ENCODE measurements around the gene RPTOR.

RPTOR gene

DNA sequence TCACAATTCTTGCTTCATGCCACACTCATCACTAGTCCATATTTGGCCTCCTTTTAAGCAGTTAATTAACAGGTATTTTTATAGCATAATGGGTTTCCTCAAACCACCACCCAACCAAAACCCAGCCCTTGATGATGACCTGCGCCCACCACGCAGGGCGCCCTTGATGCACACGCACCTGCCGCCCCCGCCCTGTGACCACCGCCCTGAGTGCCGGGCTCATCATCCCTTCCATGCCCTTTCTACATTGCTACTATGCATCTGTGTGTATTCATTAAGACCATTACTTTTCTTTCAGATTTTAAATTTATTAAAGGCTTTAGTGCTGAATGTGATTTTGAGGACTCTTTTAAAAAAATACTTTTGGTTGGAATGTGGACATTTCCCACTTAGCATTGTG lies 242.2 kb downstream of the RPTOR start:
- in situ Hi-C loops (cut with MboI; ENCODE audit: low pct_unique_long_range_greater_than_20kb, low sequenced_read_pairs, unreplicated experiment): no loop called here
- TF ChIP-seq, protein P1, sequence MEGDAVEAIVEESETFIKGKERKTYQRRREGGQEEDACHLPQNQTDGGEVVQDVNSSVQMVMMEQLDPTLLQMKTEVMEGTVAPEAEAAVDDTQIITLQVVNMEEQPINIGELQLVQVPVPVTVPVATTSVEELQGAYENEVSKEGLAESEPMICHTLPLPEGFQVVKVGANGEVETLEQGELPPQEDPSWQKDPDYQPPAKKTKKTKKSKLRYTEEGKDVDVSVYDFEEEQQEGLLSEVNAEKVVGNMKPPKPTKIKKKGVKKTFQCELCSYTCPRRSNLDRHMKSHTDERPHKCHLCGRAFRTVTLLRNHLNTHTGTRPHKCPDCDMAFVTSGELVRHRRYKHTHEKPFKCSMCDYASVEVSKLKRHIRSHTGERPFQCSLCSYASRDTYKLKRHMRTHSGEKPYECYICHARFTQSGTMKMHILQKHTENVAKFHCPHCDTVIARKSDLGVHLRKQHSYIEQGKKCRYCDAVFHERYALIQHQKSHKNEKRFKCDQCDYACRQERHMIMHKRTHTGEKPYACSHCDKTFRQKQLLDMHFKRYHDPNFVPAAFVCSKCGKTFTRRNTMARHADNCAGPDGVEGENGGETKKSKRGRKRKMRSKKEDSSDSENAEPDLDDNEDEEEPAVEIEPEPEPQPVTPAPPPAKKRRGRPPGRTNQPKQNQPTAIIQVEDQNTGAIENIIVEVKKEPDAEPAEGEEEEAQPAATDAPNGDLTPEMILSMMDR (IDR thresholded peaks at IDR 0.05; ENCODE audit: extremely low read depth, insufficient read depth, missing control alignments): no peak
- no peak for DNase-seq (ENCODE audit: low spot score)

GRCh38 chr17:80787881-80788280 lies 243.2 kb downstream of the RPTOR start:
- no peak for DNase-seq (ENCODE audit: low spot score)
- in situ Hi-C loops (cut with MboI; ENCODE audit: low pct_unique_long_range_greater_than_20kb, low sequenced_read_pairs, unreplicated experiment): no loop called here
- TF ChIP-seq, protein P1 (IDR thresholded peaks at IDR 0.05; ENCODE audit: extremely low read depth, insufficient read depth, missing control alignments): no peak

DNA sequence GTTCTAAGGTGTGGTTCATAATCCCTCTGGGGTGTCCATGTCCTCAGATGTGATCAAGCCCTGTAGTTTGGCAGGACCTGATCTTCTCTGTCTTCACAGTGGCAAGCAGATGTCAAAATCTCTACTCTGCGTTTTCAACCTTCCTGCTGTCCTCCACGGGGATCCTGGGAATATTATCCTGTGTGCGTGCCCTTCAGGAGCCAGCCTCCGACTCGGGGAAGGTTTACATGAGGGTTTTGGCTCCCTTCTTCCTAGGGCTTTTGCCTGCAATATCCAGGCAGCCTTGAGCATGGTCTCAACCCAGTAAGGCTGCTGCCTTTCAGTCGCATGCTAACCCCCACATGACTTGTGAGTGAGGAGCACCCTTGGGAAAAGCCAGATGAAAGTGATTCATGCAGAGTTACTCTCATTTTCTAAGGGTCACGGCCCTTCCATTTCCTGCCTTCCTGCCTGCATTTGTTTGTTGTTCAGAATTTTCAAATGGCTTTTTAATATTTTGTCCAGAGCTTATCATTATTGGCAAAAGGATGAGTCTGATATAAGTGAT lies 244.8 kb downstream of the RPTOR start:
- in situ Hi-C loops (cut with MboI; ENCODE audit: low pct_unique_long_range_greater_than_20kb, low sequenced_read_pairs, unreplicated experiment): no loop called here
- DNase-seq (ENCODE audit: low spot score): no peak

DNA sequence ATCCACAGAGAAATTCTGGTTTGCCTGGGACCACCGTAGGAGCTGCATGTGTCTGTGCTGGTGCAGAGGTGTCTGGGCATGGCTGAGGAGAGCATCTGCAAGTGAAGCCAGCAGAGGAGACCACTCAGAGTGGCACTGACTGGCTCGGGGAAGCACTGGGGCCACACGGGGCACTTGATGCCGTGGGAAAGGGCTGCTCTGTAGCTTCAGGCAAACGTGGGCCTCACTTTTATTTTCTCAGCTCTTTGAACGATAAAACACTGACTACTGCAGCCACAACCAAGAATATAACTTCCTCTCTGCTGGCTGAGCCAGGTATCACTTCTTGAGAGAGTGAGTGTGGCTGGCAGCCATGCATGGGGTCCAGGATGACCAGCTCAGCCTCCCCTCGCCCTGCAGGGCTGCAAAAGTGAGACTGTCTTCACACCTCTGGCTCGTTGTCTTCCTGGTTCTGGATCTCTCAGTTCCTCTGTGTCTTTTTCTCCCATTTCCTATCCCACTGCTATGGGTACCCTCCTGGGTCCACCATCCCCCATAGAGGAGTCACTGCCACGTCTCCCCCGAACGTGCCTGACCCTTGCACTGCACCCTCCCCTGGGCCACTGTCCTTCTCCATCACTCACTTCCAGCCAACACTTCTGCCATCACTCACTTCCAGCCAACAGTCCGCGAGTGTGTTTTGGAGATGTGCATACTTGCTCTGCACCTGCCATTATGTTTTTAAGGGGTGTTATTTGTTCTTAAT lies 245.6 kb downstream of the RPTOR start:
- in situ Hi-C loops (cut with MboI; ENCODE audit: low pct_unique_long_range_greater_than_20kb, low sequenced_read_pairs, unreplicated experiment): no loop called here
- peak; percentile 79 for DNase-seq (ENCODE audit: low spot score)
- TF ChIP-seq, protein P1 (IDR thresholded peaks at IDR 0.05; ENCODE audit: extremely low read depth, insufficient read depth, missing control alignments): no peak

More for the DNA sequence above, 244.8 kb downstream of the RPTOR start:
- TF ChIP-seq, protein P1 (IDR thresholded peaks at IDR 0.05; ENCODE audit: extremely low read depth, insufficient read depth, missing control alignments): no peak

DNA sequence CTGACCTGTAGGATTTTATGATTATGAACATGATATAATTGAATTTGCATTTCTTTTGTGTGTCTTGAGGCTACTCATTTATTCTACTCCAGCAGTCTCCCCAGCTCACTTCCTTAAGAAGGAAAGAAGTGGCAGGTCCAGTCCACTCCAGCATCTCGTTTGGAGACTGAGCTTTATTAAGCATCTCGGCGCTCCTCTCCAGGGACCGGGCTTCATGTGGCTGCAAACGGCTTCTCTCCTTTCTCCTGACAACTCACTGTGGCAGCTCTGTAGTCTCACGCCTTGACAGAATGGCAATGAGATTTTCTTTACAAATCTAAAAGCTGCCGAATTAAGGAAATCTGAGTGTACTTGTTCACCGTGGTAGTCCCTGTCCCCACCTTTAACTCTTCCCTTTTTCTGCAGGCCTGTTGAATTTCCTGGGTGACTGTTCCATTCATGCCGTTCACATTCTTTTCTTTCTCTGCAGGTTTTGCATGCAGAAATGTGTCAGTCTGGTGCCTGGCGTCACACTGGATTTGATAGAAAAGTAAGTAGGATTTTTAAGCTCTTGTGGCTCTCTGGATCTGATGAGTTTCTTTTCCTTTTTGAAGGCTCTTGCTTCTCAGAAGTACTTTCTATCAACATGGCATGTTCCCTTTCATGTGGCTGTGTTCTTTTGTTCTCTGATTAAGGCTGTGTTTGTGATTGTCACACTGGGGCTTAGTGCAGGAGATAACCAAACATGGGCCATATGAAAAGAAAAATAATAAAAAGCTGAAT lies 246.5 kb downstream of the RPTOR start:
- in situ Hi-C loops (cut with MboI; ENCODE audit: low pct_unique_long_range_greater_than_20kb, low sequenced_read_pairs, unreplicated experiment): no loop called here
- DNase-seq (ENCODE audit: low spot score): no peak
- TF ChIP-seq, protein P1 (IDR thresholded peaks at IDR 0.05; ENCODE audit: extremely low read depth, insufficient read depth, missing control alignments): no peak

DNA sequence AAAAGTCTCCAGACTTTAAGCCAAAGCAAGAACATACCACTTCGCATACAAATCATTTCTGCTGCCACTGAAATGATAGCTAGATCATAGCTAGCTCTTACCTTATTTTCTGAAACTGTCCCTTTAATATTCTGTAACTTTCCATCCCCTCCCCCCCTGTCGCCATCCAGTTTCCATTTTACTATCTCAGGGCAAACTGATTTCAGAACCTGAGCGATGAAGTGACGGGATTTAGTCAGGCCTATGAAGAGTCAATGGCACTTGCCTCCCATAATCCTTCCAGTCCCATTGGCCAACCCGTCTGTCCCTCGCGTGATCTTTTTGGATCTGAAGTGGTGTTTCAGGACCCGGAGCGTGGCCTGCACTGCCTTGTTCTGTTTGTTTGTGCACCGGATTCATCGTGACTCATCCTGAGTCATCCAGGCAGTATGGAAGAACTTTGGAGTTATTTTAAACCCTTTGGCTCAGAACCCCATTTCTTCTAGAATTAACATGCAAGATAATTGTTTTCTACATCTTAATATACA lies 247.2 kb downstream of the RPTOR start:
- TF ChIP-seq, protein P1 (IDR thresholded peaks at IDR 0.05; ENCODE audit: extremely low read depth, insufficient read depth, missing control alignments): no peak
- in situ Hi-C loops (cut with MboI; ENCODE audit: low pct_unique_long_range_greater_than_20kb, low sequenced_read_pairs, unreplicated experiment): no loop called here
- DNase-seq (ENCODE audit: low spot score): no peak

Measured in GM13977 (cell line).